H1 (cell line): Measurements from ENCODE around the gene LYZL4. TPM values are rescaled to one million over a fixed set of nuclear protein-coding genes. Genes with fewer than 3 reads are reported as not detected.

ENCODE experiments used
- CTCF ChIA-PET: fragments of 300-600 bp; sonication (Branson Sonifier 250); formaldehyde crosslinking; loops from one replicate; lab custom pipeline; 2021; ENCODE audit not compliant: partially characterized antibody; lab: Charles Lee
- POLR2A ChIA-PET: fragments of 300-600 bp; sonication (Branson Sonifier 250); formaldehyde crosslinking; loops from one replicate; lab custom pipeline; 2021; ENCODE audit warnings: inconsistent platforms; ENCODE audit not compliant: partially characterized antibody; lab: Charles Lee
- DNase-seq, 2 experiments: peaks; one replicate each; pipeline versions ENCODE4 v3.0.0 to v3.0.0-alpha.2; 2010 to 2022; ENCODE audit warnings: low spot score in 2 of 2, low read depth in 1 of 2, mixed read lengths in 1 of 2
- FAIRE-seq: peaks from 2 replicates; lab custom pipeline; 2011; peaks lifted over from hg19 to GRCh38; lab: Jason Lieb, UNC
- H2AFZ ChIP-seq: 2 replicates; pipeline ENCODE4 v1.8.1; 2012; ENCODE audit warnings: low read length, inconsistent platforms
- H2AK5ac ChIP-seq: 2 replicates; pipeline ENCODE4 v1.6.1; 2013; ENCODE audit warnings: low read depth, low read length
- H2BK120ac ChIP-seq: replicated peaks from 2 replicates; pipeline ENCODE3; 2013; ENCODE audit warnings: low read depth, low read length, inconsistent platforms
- H2BK12ac ChIP-seq: 2 replicates; pipeline ENCODE4 v1.6.1; 2013; ENCODE audit warnings: low read depth, low read length
- H2BK15ac ChIP-seq: 2 replicates; pipeline ENCODE4 v1.6.1; 2013; ENCODE audit warnings: low read length
- H2BK20ac ChIP-seq: 2 replicates; pipeline ENCODE4 v1.6.1; 2013; ENCODE audit warnings: low read length
- H2BK5ac ChIP-seq: 2 replicates; pipeline ENCODE4 v1.6.1; 2013; ENCODE audit warnings: low read depth, low read length
- H3K14ac ChIP-seq: 2 replicates; pipeline ENCODE4 v1.6.1; 2013; ENCODE audit warnings: inconsistent platforms; ENCODE audit not compliant: insufficient read length
- H3K18ac ChIP-seq: 2 replicates; pipeline ENCODE4 v1.6.1; 2013; ENCODE audit warnings: low read length; ENCODE audit errors: extremely low read depth
- H3K23ac ChIP-seq: 2 replicates; pipeline ENCODE4 v1.6.1; 2013; ENCODE audit warnings: inconsistent platforms; ENCODE audit not compliant: insufficient read length
- H3K23me2 ChIP-seq: 2 replicates; pipeline ENCODE4 v1.6.1; 2013; ENCODE audit warnings: low read depth, low read length
- H3K27ac ChIP-seq: 2 replicates; pipeline ENCODE4 v1.6.1; 2011; ENCODE audit warnings: low read depth, low read length, inconsistent platforms
- H3K27me3 ChIP-seq, 4 experiments: replicated peaks in 1 of 4; 1 replicate in 1 of 4; 2 replicates in 3 of 4; pipeline versions ENCODE4 v1.6.1 to v1.8.1; 2011 to 2013; ENCODE audit warnings: low read length in 3 of 4, mild to moderate bottlenecking in 3 of 4, inconsistent platforms in 2 of 4, mixed read lengths in 2 of 4, moderate library complexity in 1 of 4; ENCODE audit not compliant: control insufficient read depth in 3 of 4, insufficient read depth in 3 of 4; ENCODE audit errors: extremely low read depth in 1 of 4
- H3K36me3 ChIP-seq, 4 experiments: 2 replicates each; pipeline versions ENCODE4 v1.6.1 to v1.8.1; 2011 to 2013; ENCODE audit warnings: mild to moderate bottlenecking in 4 of 4, low read length in 3 of 4, moderate library complexity in 2 of 4, control low read depth in 1 of 4, inconsistent platforms in 1 of 4; ENCODE audit not compliant: insufficient read depth in 4 of 4, control insufficient read depth in 2 of 4
- H3K4ac ChIP-seq: replicated peaks from 2 replicates; pipeline ENCODE3; 2013; ENCODE audit warnings: low read length, low read depth, mixed read lengths, inconsistent platforms; ENCODE audit not compliant: insufficient read length
- H3K4me1 ChIP-seq, 4 experiments: replicated peaks in 1 of 4; 1 replicate in 1 of 4; 2 replicates in 3 of 4; pipeline versions ENCODE4 v1.6.1 to v1.8.1; 2011 to 2013; ENCODE audit warnings: low read length in 3 of 4, inconsistent platforms in 2 of 4, mixed read lengths in 1 of 4; ENCODE audit not compliant: insufficient read depth in 4 of 4, control insufficient read depth in 3 of 4
- H3K4me2 ChIP-seq, 2 experiments: 2 replicates each; pipeline versions ENCODE4 v1.6.1 to v1.8.1; 2011 to 2013; ENCODE audit warnings: low read depth in 2 of 2, low read length in 2 of 2, control low read depth in 1 of 2, inconsistent platforms in 1 of 2, mild to moderate bottlenecking in 1 of 2; ENCODE audit not compliant: insufficient read depth in 1 of 2
- H3K4me3 ChIP-seq, 4 experiments: fragments of 200-600, 300-600 bp in 1 of 4; sonication (generic), shearing (Covaris generic), sonication (Bioruptor Twin) in 1 of 4; 2 replicates each; pipeline versions ENCODE4 v1.5.1 to v1.8.1; 2011 to 2016; ENCODE audit warnings: low read length in 4 of 4, low read depth in 3 of 4, control low read depth in 2 of 4, inconsistent platforms in 2 of 4, mild to moderate bottlenecking in 2 of 4, mixed read lengths in 1 of 4, moderate library complexity in 1 of 4; ENCODE audit not compliant: insufficient read depth in 2 of 4; ENCODE audit errors: extremely low read depth in 1 of 4
- H3K56ac ChIP-seq: replicated peaks from 2 replicates; pipeline ENCODE3; 2013; ENCODE audit warnings: low read depth, mild to moderate bottlenecking, mixed read lengths, low read length, inconsistent platforms; ENCODE audit not compliant: insufficient read length
- H3K79me1 ChIP-seq: 2 replicates; pipeline ENCODE4 v1.6.1; 2013; ENCODE audit warnings: low read depth, low read length, control low read depth
- H3K79me2 ChIP-seq, 2 experiments: 2 replicates each; pipeline versions ENCODE4 v1.6.1 to v1.8.1; 2012 to 2013; ENCODE audit warnings: low read length in 2 of 2, mild to moderate bottlenecking in 2 of 2, inconsistent platforms in 1 of 2; ENCODE audit not compliant: insufficient read depth in 2 of 2, control insufficient read depth in 1 of 2
- H3K9ac ChIP-seq, 4 experiments: replicated peaks in 1 of 4; 1 replicate in 1 of 4; 2 replicates in 3 of 4; pipeline versions ENCODE4 v1.6.1 to v1.8.1; 2011 to 2013; ENCODE audit warnings: low read depth in 3 of 4, low read length in 3 of 4, control low read depth in 2 of 4, mild to moderate bottlenecking in 2 of 4, moderate library complexity in 2 of 4, inconsistent platforms in 1 of 4; ENCODE audit errors: extremely low read depth in 1 of 4
- H3K9me3 ChIP-seq, 2 experiments: 2 replicates each; pipeline versions ENCODE4 v1.6.1 to v1.8.1; 2012 to 2013; ENCODE audit warnings: mild to moderate bottlenecking in 2 of 2, moderate library complexity in 2 of 2, control low read depth in 1 of 2, inconsistent platforms in 1 of 2, low read depth in 1 of 2, low read length in 1 of 2, mixed read lengths in 1 of 2; ENCODE audit not compliant: insufficient read depth in 2 of 2
- H4K20me1 ChIP-seq, 2 experiments: replicated peaks in 1 of 2; 2 replicates each; pipeline versions ENCODE3 to v1.8.1; 2011 to 2013; ENCODE audit warnings: inconsistent platforms in 2 of 2, low read length in 2 of 2, mild to moderate bottlenecking in 1 of 2; ENCODE audit not compliant: insufficient read depth in 2 of 2, control insufficient read depth in 1 of 2
- H4K5ac ChIP-seq: 2 replicates; pipeline ENCODE4 v1.6.1; 2013; ENCODE audit warnings: low read length, low read depth, mixed read lengths, inconsistent platforms; ENCODE audit not compliant: insufficient read length
- H4K8ac ChIP-seq: 2 replicates; pipeline ENCODE4 v1.8.0; 2013; ENCODE audit warnings: mild to moderate bottlenecking, moderate library complexity, low read length, inconsistent platforms; ENCODE audit not compliant: insufficient read depth; ENCODE audit errors: extremely low read depth
- H4K91ac ChIP-seq: replicated peaks from 2 replicates; pipeline ENCODE3; 2013; ENCODE audit warnings: low read length, mixed read lengths, inconsistent platforms; ENCODE audit not compliant: insufficient read length
- ATF3 ChIP-seq: IDR thresholded peaks from 2 replicates; pipeline ENCODE4 v1.6.1; 2011; ENCODE audit warnings: low read depth, mild to moderate bottlenecking, low read length; ENCODE audit not compliant: insufficient read depth
- CTCF ChIP-seq, 3 experiments: IDR thresholded peaks; 1 replicate in 2 of 3; 2 replicates in 1 of 3; pipeline versions ENCODE4 v1.5.1 to v1.6.1; 2011; ENCODE audit warnings: low read length in 3 of 3, mild to moderate bottlenecking in 3 of 3, inconsistent platforms in 2 of 3, low read depth in 1 of 3, moderate library complexity in 1 of 3; ENCODE audit not compliant: insufficient read depth in 1 of 3; ENCODE audit errors: control extremely low read depth in 1 of 3
- EP300 ChIP-seq, 2 experiments: IDR thresholded peaks; 1 replicate in 1 of 2; 2 replicates in 1 of 2; pipeline ENCODE4 v1.6.1; 2011 to 2012; ENCODE audit warnings: low read depth in 2 of 2, low read length in 2 of 2, mild to moderate bottlenecking in 2 of 2, borderline replicate concordance in 1 of 2, inconsistent platforms in 1 of 2, moderate library complexity in 1 of 2
- MAFK ChIP-seq: IDR thresholded peaks from 2 replicates; pipeline ENCODE4 v1.6.1; 2012; ENCODE audit warnings: low read depth, mild to moderate bottlenecking, improper control_type of control experiment, low read length
- POU5F1 ChIP-seq: IDR thresholded peaks from 2 replicates; pipeline ENCODE4 v1.6.1; 2011; ENCODE audit warnings: low read depth, mild to moderate bottlenecking, low read length, moderate library complexity
- RNF2 ChIP-seq: fragments of 200-900, 300-1000 bp; sonication (generic); IDR thresholded peaks from 2 replicates; pipeline ENCODE4 v1.7.1; 2016; ENCODE audit warnings: borderline replicate concordance, low read depth, mild to moderate bottlenecking, antibody characterized with exemption, low read length; ENCODE audit not compliant: poor library complexity, severe bottlenecking; ENCODE audit errors: missing control alignments
- SRF ChIP-seq: IDR thresholded peaks from 2 replicates; pipeline ENCODE4 v1.6.1; 2011; ENCODE audit warnings: mild to moderate bottlenecking, low read depth, low read length, moderate library complexity
- WGBS, 2 experiments: shearing (Covaris generic) in 1 of 2; methylation state at CpG; one replicate each; pipeline versions ENCODE4 v1.1.6 to v1.1.7; 2013 to 2015; ENCODE audit warnings: low lambda C conversion rate in 2 of 2, mixed read lengths in 2 of 2, inconsistent platforms in 1 of 2, low coverage in 1 of 2, missing lambda C conversion rate in 1 of 2; ENCODE audit not compliant: insufficient replicate concordance in 2 of 2, insufficient coverage in 1 of 2, insufficient read length in 1 of 2; ENCODE audit errors: extremely low coverage in 1 of 2, missing lambda C conversion rate in 1 of 2; 5-methylcytosine and 5-hydroxymethylcytosine counted together
- polyA plus RNA-seq, 7 experiments: library from polyadenylated mRNA; depleted of rRNA in 3 of 7; stranded (reverse) in 5 of 7; unstranded in 2 of 7; fragments of >200 nt in 5 of 7; fragments of 200-250 nt in 2 of 7; gene quantifications; 1 replicate in 5 of 7; 2 replicates in 1 of 7; 4 replicates in 1 of 7; pipeline versions ENCODE4 v1.2.1 to v1.2.3, GENCODE V29; 2011 to 2013; ENCODE audit warnings: missing spikeins in 2 of 7, mixed read lengths in 2 of 7
- total RNA-seq: library from RNA; stranded (reverse); fragmentation: NEBNext Ultra II Directional; extraction: Animal tissue kit (Norgen Biotek cat#: 25700); gene quantifications from 2 replicates; pipeline ENCODE4 v1.2.1, GENCODE V29; 2021

LYZL4 gene
- total and polyA plus RNA-seq, 2 of the 8 experiments (the other 6 are each of a cell fraction or from before 2014, with no cell fraction given), result not detected

GRCh38 chr3:42421818-42422796, 11.7 kb upstream of the LYZL4 start:
- no peak overlapping the region for H2AFZ ChIP-seq
- TF ChIP-seq RNF2 (no peak), ATF3 (no peak), CTCF (IDR thresholded peaks at IDR 0.05; ENCODE audit: control extremely low read depth in 1 of 3, insufficient read depth in 1 of 3, low read depth in 1 of 3, low read length in 3 of 3) (no peak), SRF (no peak), MAFK (no peak), POU5F1 (no peak), EP300 (IDR thresholded peaks at IDR 0.05; ENCODE audit: borderline replicate concordance in 1 of 2, low read depth in 2 of 2, low read length in 2 of 2) (no peak)

More at GRCh38 chr3:42421818-42422796, 11.7 kb upstream of the LYZL4 start:
- no peak overlapping the region for H3K18ac ChIP-seq
- POLR2A ChIA-PET, result interaction anchor here (0.6 kb wide), 1 partner anchor 68 kb away, joined by 3 read pairs; no protein-coding TSS in a partner anchor
- no peaks in the 10 kb centered on the region for H3K36me3 ChIP-seq
- H2BK15ac ChIP-seq, result no peak overlapping the region
- H2BK5ac ChIP-seq, result no peak overlapping the region
- H3K27ac ChIP-seq, result no peak overlapping the region
- no peak overlapping the region for H3K4me3 ChIP-seq
- H2BK20ac ChIP-seq, result no peak overlapping the region
- H3K4me1 ChIP-seq, result no peaks in the 10 kb centered on the region
- FAIRE-seq (no peak), DNase-seq (no peak)
- CTCF ChIA-PET, result interaction anchor here (0.6 to 2.0 kb wide), 5 partner anchors 21 to 324 kb away, joined by 3 to 7 read pairs (median 3); no protein-coding TSS in a partner anchor
- H4K8ac ChIP-seq, result no peak overlapping the region
- H3K14ac ChIP-seq, result no peak overlapping the region
- 90% methylated on average over 20 of the region's 20 CpGs; no CpG with 5 or more reads in 1 of the 2 experiments for WGBS, 2 experiments
- no peak overlapping the region for H4K91ac ChIP-seq
- H2BK12ac ChIP-seq, result no peak overlapping the region
- no peak overlapping the region for H3K23ac ChIP-seq
- no peak overlapping the region for H3K4me2 ChIP-seq
- no peak overlapping the region for H4K5ac ChIP-seq
- H2AK5ac ChIP-seq, result no peak overlapping the region
- no peak overlapping the region for H3K4ac ChIP-seq
- no peaks in the 10 kb centered on the region for H3K27me3 ChIP-seq
- H3K79me1 ChIP-seq, result no peaks in the 10 kb centered on the region
- no peak overlapping the region for H2BK120ac ChIP-seq
- no peaks in the 10 kb centered on the region for H3K79me2 ChIP-seq
- no peak overlapping the region for H3K56ac ChIP-seq
- no peaks in the 10 kb centered on the region for H4K20me1 ChIP-seq
- H3K23me2 ChIP-seq, result no peaks in the 10 kb centered on the region
- no peak overlapping the region for H3K9ac ChIP-seq
- H3K9me3 ChIP-seq, result no peaks in the 10 kb centered on the region
